Progenitor cell of endocrine pancreas (in vitro differentiated cells): Measurements from ENCODE around the gene MFAP5. TPM values are rescaled to one million over a fixed set of nuclear protein-coding genes. Genes with fewer than 3 reads are reported as not detected.

Source experiments
- DNase-seq: peaks from one replicate; pipeline ENCODE4 v3.0.0; 2021; ENCODE audit warnings: low spot score; ENCODE audit not compliant: unreplicated experiment
- H3K27ac Mint-ChIP-seq: 2 replicates; pipeline ENCODE4 v1.8.0; 2021; ENCODE audit warnings: mild to moderate bottlenecking, moderate library complexity, mixed read lengths
- H3K27me3 Mint-ChIP-seq: 2 replicates; pipeline ENCODE4 v1.8.0; 2021; ENCODE audit warnings: mixed read lengths
- H3K36me3 Mint-ChIP-seq: 2 replicates; pipeline ENCODE4 v1.8.0; 2022; ENCODE audit warnings: mixed read lengths; ENCODE audit not compliant: insufficient read depth
- H3K4me1 Mint-ChIP-seq: 2 replicates; pipeline ENCODE4 v1.8.0; 2021; ENCODE audit warnings: low read depth, mixed read lengths
- H3K4me3 Mint-ChIP-seq: 2 replicates; pipeline ENCODE4 v1.8.0; 2021; ENCODE audit warnings: low read depth, mild to moderate bottlenecking, moderate library complexity, mixed read lengths
- H3K9me3 Mint-ChIP-seq: 2 replicates; pipeline ENCODE4 v1.8.0; 2021; ENCODE audit warnings: low read depth, mixed read lengths
- total RNA-seq: library from RNA; stranded (reverse); gene quantifications from 2 replicates; pipeline ENCODE4 v1.2.1, GENCODE V29; 2021
- TF ChIP-seq, protein P1 (sequence below): fragments of 200-600 bp; sonication (generic); IDR thresholded peaks from one replicate; pipeline ENCODE4 v1.5.0; 2021; ENCODE audit warnings: antibody characterized with exemption, mild to moderate bottlenecking; ENCODE audit not compliant: unreplicated experiment

Gene MFAP5
- total RNA-seq, 1 donor from 2014 or later, result not detected

DNA sequence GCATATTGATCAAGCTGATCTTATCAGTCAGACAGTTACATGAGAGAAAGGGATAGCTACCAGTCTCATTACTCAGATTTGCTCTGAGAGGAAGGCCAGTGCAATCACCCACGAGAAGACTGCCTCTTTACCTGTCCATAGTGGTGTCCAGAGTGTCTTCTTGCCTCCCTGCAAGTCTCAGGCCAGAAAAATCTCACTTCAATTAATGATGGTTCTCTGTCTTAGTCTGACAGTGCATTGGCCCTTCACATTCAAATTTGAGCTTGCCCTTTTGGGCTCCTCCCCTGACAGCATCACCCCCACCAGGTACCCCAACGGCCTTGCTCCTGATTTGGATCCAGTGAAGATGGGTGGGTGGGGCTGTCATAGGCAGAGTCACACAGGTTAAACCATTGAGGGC lies 50.0 kb downstream of the MFAP5 start, which contains the start of gene AICDA:
TSS of gene AICDA (minus strand) at position 231 of the 400 bp plus-strand sequence. CDS start at position 139, 92 bp downstream.
- peaks cover 25% of the 10 kb centered on the region for H3K27me3 Mint-ChIP-seq
- H3K36me3 Mint-ChIP-seq, result no peaks in the 10 kb centered on the region
- H3K9me3 Mint-ChIP-seq, result no peaks in the 10 kb centered on the region
- H3K4me1 Mint-ChIP-seq, result no peaks in the 10 kb centered on the region
- TF ChIP-seq, protein P1, sequence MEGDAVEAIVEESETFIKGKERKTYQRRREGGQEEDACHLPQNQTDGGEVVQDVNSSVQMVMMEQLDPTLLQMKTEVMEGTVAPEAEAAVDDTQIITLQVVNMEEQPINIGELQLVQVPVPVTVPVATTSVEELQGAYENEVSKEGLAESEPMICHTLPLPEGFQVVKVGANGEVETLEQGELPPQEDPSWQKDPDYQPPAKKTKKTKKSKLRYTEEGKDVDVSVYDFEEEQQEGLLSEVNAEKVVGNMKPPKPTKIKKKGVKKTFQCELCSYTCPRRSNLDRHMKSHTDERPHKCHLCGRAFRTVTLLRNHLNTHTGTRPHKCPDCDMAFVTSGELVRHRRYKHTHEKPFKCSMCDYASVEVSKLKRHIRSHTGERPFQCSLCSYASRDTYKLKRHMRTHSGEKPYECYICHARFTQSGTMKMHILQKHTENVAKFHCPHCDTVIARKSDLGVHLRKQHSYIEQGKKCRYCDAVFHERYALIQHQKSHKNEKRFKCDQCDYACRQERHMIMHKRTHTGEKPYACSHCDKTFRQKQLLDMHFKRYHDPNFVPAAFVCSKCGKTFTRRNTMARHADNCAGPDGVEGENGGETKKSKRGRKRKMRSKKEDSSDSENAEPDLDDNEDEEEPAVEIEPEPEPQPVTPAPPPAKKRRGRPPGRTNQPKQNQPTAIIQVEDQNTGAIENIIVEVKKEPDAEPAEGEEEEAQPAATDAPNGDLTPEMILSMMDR, result no peak
- no peak within 1 kb of the TSS for H3K4me3 Mint-ChIP-seq
- DNase-seq, result no peak
- H3K27ac Mint-ChIP-seq, result no peak within 1 kb of the TSS

DNA sequence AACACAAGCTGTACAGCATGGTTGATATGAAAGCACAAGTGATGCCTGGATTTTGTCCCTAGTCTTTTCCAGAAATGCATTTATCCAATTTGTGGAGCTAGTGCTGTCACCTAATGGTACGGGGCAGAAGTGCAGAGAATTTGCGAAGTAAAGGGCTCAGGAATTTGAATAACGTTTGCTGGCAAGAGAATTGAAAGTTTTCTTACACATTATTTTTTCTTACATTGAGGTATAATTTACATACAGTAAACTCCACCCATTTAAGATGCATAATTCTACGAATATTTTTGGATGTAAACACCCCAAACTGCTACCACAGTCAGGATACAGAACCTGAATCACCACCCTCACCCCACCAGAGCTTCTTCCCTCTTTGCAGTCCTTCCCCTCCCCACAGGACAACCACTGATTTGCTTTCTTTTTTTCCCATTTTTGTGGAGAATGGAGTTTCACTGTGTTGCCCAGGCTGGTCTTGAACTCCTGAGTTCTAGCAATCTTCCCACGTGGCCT lies 53.5 kb downstream of the MFAP5 start:
- no peaks in the 10 kb centered on the region for H3K9me3 Mint-ChIP-seq
- no peaks in the 10 kb centered on the region for H3K4me1 Mint-ChIP-seq

DNA sequence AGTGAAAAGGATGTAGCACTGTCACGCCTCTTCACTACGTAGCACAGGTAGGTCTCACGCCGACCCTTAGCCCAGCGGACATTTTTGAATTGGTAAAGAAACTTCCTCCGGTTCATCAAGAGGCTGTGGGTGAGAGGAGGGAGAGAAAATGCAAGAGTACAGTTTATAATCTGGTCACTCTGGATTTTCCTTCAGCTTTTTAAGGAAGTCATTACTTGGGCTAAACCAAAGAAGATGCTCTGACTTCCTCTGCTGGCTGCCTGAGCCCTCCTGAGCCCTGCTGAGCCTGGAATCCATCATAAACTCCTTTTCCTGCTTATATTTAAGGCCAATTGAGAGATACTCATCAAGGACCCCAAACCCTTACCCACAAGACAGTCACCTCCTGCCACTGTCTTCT lies 55.7 kb downstream of the MFAP5 start:
- DNase-seq, result no peak
- Mint-ChIP-seq H3K4me3 (no peak overlapping the region), H3K4me1 (no peaks in the 10 kb centered on the region), H3K27me3 (peaks cover 54% of the 10 kb centered on the region), H3K36me3 (no peaks in the 10 kb centered on the region), H3K9me3 (no peaks in the 10 kb centered on the region), H3K27ac (no peak overlapping the region)
- TF ChIP-seq, protein P1, result no peak

More for the DNA sequence above, 53.5 kb downstream of the MFAP5 start:
- peaks cover 44% of the 10 kb centered on the region for H3K27me3 Mint-ChIP-seq
- no peak for DNase-seq
- no peak overlapping the region for H3K27ac Mint-ChIP-seq
- H3K4me3 Mint-ChIP-seq, result no peak overlapping the region
- no peaks in the 10 kb centered on the region for H3K36me3 Mint-ChIP-seq
- TF ChIP-seq, protein P1, result peak; percentile 89

DNA sequence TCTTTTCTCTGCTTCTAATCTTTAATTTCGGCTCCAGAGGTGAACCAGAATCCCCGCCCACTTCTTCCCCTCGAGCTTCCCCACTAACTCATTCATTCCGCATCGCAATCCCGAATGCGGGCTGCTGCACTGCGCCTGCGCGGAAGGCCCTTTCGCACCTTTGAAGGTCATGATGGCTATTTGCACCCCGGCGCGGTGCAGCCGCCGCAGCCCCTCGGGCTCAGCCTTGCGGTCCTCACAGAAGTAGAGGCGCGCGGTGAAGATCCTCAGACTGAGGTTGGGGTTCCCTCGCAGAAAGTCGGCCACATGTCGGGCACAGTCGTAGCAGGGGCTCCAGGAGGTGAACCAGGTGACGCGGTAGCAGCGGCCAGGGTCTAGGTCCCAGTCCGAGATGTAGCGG lies 57.6 kb downstream of the MFAP5 start:
- H3K27me3 Mint-ChIP-seq, result peaks cover 53% of the 10 kb centered on the region
- H3K4me3 Mint-ChIP-seq, result no peak overlapping the region
- no peak overlapping the region for H3K27ac Mint-ChIP-seq
- no peaks in the 10 kb centered on the region for H3K9me3 Mint-ChIP-seq
- TF ChIP-seq, protein P1, result no peak
- H3K4me1 Mint-ChIP-seq, result no peaks in the 10 kb centered on the region
- DNase-seq, result no peak
- H3K36me3 Mint-ChIP-seq, result no peaks in the 10 kb centered on the region

DNA sequence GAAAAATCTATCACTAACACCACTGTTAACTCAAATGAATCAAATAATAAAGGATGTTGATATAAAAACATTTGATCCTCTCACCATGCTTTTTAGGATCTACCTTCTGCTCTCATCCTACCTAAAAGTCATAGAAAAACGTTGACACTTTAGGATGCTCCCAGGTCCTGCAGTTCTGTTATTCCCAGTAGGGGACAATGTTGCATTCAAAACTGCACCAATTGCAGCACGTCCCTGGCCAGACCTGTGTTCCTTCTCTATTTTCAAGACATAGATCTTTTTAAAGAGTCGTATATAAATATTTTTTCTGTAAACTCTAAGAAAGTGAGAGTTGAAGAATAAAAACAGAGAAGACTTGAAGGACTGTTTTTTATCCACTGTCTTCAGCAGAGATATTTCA lies 58.8 kb downstream of the MFAP5 start:
- TF ChIP-seq, protein P1, result peak; percentile 46
- Mint-ChIP-seq H3K4me3 (no peak overlapping the region), H3K27me3 (peaks cover 49% of the 10 kb centered on the region), H3K36me3 (no peaks in the 10 kb centered on the region), H3K4me1 (no peaks in the 10 kb centered on the region), H3K9me3 (no peaks in the 10 kb centered on the region), H3K27ac (no peak overlapping the region)
- DNase-seq, result no peak
